Mesothelial cell of epicardium (in vitro differentiated cells): Measurements from ENCODE around the gene SH3BGRL2. TPM values are rescaled to one million over a fixed set of nuclear protein-coding genes. Genes with fewer than 3 reads are reported as not detected.
"Not testable (repeated sequence)": the region's sequence is repeated elsewhere in the genome, so short reads cannot be mapped to it uniquely, and the experiment has no call there.

ENCODE experiments used
- DNase-seq, 2 experiments: peaks; one replicate each; pipeline ENCODE4 v3.0.0; 2021; ENCODE audit warnings: low spot score in 2 of 2; ENCODE audit not compliant: unreplicated experiment in 2 of 2
- H3K27ac Mint-ChIP-seq: 2 replicates; pipeline ENCODE4 v1.8.0; 2021; ENCODE audit warnings: mixed read lengths
- H3K27me3 Mint-ChIP-seq: 2 replicates; pipeline ENCODE4 v1.8.0; 2021; ENCODE audit warnings: low read depth, mixed read lengths
- H3K36me3 Mint-ChIP-seq: 2 replicates; pipeline ENCODE4 v1.8.0; 2021; ENCODE audit warnings: mixed read lengths
- H3K4me1 Mint-ChIP-seq: 2 replicates; pipeline ENCODE4 v1.8.0; 2021; ENCODE audit warnings: mixed read lengths
- H3K4me3 Mint-ChIP-seq: 2 replicates; pipeline ENCODE4 v1.8.0; 2021; ENCODE audit warnings: mild to moderate bottlenecking, moderate library complexity, mixed read lengths
- H3K9me3 Mint-ChIP-seq: 2 replicates; pipeline ENCODE4 v1.8.0; 2021; ENCODE audit warnings: mixed read lengths
- CTCF ChIP-seq: fragments of 200-600 bp; sonication (generic); IDR thresholded peaks from one replicate; pipeline ENCODE4 v1.5.0; 2021; ENCODE audit warnings: antibody characterized with exemption; ENCODE audit not compliant: unreplicated experiment
- total RNA-seq: library from RNA; stranded (reverse); gene quantifications from 3 replicates; pipeline ENCODE4 v1.2.1, GENCODE V29; 2021

The SH3BGRL2 gene
- total RNA-seq, 1 donor from 2014 or later, result 26.1 TPM

- no peak for DNase-seq
- H3K4me3 Mint-ChIP-seq, result no peak overlapping the region
- TF ChIP-seq CTCF, result no peak
Observed at GRCh38 chr6:79671600-79672266, 40.6 kb downstream of the SH3BGRL2 start.

GRCh38 chr6:79672631-79673111 lies 41.5 kb downstream of the SH3BGRL2 start:
- H3K9me3 Mint-ChIP-seq, result no peaks in the 10 kb centered on the region
- TF ChIP-seq CTCF, result peak; percentile 23
- H3K36me3 Mint-ChIP-seq, result peaks cover 17% of the 10 kb centered on the region
- peak overlapping the region; percentile 17 for H3K27ac Mint-ChIP-seq
- H3K4me3 Mint-ChIP-seq, result no peak overlapping the region
- peaks cover 31% of the 10 kb centered on the region for H3K4me1 Mint-ChIP-seq
- no peak for DNase-seq
- H3K27me3 Mint-ChIP-seq, result no peaks in the 10 kb centered on the region

More at GRCh38 chr6:79671600-79672266, 40.6 kb downstream of the SH3BGRL2 start:
- H3K27ac Mint-ChIP-seq, result peak overlapping the region; percentile 84
- peaks cover 17% of the 10 kb centered on the region for H3K36me3 Mint-ChIP-seq
- H3K4me1 Mint-ChIP-seq, result peaks cover 30% of the 10 kb centered on the region
- H3K9me3 Mint-ChIP-seq, result no peaks in the 10 kb centered on the region
- H3K27me3 Mint-ChIP-seq, result no peaks in the 10 kb centered on the region

GRCh38 chr6:79673947-79674346 lies 42.8 kb downstream of the SH3BGRL2 start:
- no peak for DNase-seq
- TF ChIP-seq CTCF, result no peak
- Mint-ChIP-seq H3K4me1 (peaks cover 31% of the 10 kb centered on the region), H3K27ac (no peak overlapping the region), H3K27me3 (no peaks in the 10 kb centered on the region), H3K36me3 (peaks cover 21% of the 10 kb centered on the region), H3K9me3 (no peaks in the 10 kb centered on the region), H3K4me3 (no peak overlapping the region)

GRCh38 chr6:79676785-79677736 lies 45.9 kb downstream of the SH3BGRL2 start:
- peaks cover 16% of the 10 kb centered on the region for H3K9me3 Mint-ChIP-seq
- no peaks in the 10 kb centered on the region for H3K27me3 Mint-ChIP-seq
- peaks cover 39% of the 10 kb centered on the region for H3K36me3 Mint-ChIP-seq
- TF ChIP-seq CTCF, result no peak
- H3K27ac Mint-ChIP-seq, result peak overlapping the region; percentile 62
- no peak overlapping the region for H3K4me3 Mint-ChIP-seq
- no peak for DNase-seq
- H3K4me1 Mint-ChIP-seq, result peaks cover 10% of the 10 kb centered on the region

GRCh38 chr6:79682682-79683081 lies 51.6 kb downstream of the SH3BGRL2 start:
- DNase-seq, H3K4me3 Mint-ChIP-seq, H3K27ac Mint-ChIP-seq, H3K27me3 Mint-ChIP-seq: not testable (repeated sequence)
- Mint-ChIP-seq H3K36me3 (peaks cover 32% of the 10 kb centered on the region), H3K4me1 (peaks cover 27% of the 10 kb centered on the region), H3K9me3 (peaks cover 18% of the 10 kb centered on the region)

GRCh38 chr6:79684876-79685275 lies 53.7 kb downstream of the SH3BGRL2 start:
- Mint-ChIP-seq H3K4me1 (peaks cover 32% of the 10 kb centered on the region), H3K4me3 (no peak overlapping the region), H3K36me3 (peaks cover 19% of the 10 kb centered on the region), H3K27me3 (no peaks in the 10 kb centered on the region), H3K9me3 (peaks cover 9% of the 10 kb centered on the region), H3K27ac (no peak overlapping the region)
- no peak for DNase-seq
- no peak for TF ChIP-seq CTCF
